Suppressor macrophage treated with lipopolysaccharide for 4 hours (primary cell): ENCODE results near the gene OTOS.

Experiments
- DNase-seq: peaks from one replicate; pipeline ENCODE4 v3.0.0-alpha.2; 2020

OTOS gene

GRCh38 chr2:240111253-240111652 lies 29.2 kb downstream of the OTOS start:
- no peak for DNase-seq

DNA sequence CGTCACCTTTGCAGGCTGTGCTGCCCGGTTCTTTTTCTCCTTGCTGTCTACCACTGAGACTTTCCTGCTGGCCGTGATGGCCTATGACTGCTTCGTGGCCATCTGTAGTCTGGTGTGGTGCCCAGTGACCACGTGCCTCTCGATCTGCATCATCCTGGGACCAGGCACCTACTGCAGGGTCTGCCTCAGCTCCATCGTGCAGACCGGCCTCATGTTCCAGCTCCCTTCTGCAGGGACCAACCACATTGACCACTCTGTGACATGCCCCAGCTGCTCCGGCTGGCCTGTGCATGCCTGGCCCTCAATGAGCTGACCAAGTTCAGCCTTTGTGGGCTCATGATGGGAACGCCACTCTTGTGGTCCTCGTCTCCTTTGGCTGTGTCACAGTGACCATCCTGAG lies 31.1 kb downstream of the OTOS start:
- DNase-seq, result no peak

DNA sequence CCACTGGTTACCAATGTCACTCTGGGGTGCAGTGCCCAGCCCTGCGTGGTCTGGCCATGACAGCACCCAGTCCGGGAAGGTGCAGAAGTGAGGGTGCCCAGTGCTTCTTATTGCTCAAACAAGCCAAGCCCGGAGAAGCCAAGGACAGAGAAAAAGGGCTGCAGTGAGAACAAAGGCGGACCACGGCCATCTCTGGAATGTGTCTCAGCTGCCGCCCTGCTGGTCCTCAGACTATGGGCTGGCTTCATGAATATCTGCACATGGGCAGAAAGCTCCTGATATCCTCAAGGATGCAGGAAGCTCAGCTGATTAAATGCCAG lies 33.0 kb downstream of the OTOS start:
- DNase-seq, result no peak

DNA sequence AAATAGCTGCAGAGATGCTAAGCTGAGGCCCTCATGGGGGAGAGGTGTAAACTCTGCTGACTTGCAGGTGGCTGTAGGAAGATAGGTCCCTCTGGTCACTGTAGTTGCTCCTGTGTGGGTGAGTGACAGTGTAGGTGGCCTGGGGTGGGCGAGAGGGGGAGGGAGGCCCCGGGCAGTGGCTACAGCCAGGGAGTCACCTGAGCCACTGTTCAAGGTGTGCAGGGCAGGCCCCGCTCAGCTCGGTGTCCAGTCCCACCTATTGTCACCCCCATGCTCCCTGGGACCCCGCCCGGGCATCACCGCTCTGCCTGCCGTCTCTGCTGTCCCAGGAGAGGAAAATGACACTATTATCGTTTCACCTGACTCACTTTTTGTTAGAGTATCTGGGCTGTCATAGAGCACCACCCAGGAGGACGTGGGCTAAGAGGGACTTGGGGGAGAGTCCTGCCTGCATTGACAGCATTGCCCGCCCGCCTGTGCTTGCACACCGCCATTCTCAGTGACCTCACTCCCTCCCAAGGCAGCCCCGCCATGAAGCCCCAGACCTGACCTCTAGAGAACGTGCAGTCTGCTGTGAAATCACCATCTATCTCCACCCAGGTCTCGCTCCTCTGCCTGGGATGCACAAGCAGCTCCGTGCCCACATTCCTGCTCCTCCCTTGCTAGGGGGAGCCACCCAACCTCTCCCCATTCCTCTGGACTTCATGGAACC lies 33.5 kb downstream of the OTOS start:
- no peak for DNase-seq

- DNase-seq, result no peak
Measured at GRCh38 chr2:240105982-240106381, 34.5 kb downstream of the OTOS start.

DNA sequence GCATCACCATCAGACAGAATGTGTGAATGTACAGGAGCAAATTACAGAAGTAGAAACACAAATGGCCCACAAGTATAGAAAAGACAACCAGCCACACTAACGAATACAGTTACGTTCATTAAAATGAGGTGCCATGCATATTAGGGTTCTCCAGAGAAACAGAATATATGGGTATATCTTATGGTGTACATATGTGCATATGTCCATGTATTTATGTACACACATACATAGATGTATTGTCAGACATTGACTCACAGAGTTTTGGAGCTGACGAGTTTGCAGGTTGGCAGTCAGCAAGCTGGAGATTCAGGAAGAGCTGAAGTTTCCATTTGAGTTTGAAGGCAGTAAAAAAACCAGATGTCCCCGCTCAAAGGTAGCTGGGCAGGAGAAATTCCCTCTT lies 37.3 kb downstream of the OTOS start:
- DNase-seq, result no peak

GRCh38 chr2:240098349-240098748 lies 42.1 kb downstream of the OTOS start:
- DNase-seq, result no peak

DNA sequence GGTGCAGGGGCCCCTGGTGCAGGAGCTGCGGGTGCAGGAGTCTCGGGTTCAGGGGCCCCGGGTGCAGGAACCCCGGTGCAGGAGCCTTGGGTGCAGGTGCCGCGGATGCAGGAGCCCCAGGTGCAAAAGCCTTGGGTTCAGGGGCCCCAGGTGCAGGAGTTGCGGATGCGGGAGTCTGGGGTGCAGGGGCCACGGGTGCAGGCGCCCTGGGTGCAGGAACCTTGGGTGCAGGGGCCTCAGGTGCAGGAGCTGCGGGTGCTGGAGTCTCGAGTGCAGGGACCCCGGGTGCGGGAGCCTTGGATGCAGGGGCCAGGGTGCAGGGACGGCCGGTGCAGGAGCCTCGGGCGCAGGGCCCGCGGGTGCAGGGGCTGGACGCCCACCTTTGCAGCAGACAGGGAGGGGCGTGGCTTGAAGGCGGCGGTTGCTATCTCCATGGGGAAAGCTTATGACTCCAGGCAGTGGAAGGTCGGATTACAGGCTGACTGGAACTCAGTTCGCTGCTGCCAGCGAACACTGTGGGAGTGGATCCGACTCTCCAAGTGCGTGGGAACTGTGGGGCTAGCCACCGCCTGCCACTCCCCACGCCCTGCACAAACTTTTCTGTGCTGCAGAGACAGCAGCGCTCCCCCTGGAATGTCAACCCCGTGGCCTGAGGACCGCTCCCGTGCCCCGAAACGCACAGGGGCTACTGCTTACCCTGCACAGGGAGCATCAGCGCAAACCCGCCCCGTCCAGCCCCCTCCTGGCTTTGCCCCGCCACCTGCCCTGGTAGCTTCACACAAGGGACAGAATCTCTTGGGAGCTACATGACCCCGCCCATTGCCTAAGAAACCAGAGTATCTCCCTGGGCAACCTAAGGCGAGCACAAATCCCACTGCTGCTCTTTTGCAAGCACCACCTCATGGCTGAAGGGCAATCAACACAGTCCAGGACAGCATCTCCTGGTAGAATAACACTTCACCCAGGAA lies 44.6 kb downstream of the OTOS start:
- DNase-seq, result no peak

- DNase-seq, result no peak
Measured at GRCh38 chr2:240089306-240089705, 51.2 kb downstream of the OTOS start.
